SW 1271 (cell line): ENCODE data around the gene IQGAP2.

Experiments
- DNase-seq, 2 experiments: peaks; one replicate each; lab custom pipeline; 2025; lab: John Stamatoyannopoulos, UW

IQGAP2 gene

GRCh38 chr5:76383126-76383832, 19.8 kb upstream of the IQGAP2 start:
- DNase-seq: no peak

DNA sequence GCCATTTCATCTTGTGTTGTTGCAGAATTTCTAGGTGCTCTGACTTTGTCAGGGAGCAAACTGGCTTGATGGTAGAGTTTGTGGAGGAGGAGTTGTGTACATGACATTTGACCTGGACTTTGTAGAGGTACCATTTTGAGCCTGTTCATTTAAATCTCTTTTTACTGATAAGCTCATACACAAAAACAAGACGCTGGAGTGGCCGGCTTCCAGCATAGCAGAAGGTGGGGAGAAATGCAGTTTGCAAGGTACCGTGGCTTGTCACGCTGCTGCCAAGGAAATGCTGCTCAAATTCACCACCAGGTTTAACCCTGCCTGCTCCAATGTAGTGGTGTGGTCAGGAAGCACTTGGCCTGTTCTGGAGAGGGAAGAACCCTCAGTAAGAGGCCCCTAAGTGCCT, 18.9 kb upstream of the IQGAP2 start:
- no peak for DNase-seq

DNA sequence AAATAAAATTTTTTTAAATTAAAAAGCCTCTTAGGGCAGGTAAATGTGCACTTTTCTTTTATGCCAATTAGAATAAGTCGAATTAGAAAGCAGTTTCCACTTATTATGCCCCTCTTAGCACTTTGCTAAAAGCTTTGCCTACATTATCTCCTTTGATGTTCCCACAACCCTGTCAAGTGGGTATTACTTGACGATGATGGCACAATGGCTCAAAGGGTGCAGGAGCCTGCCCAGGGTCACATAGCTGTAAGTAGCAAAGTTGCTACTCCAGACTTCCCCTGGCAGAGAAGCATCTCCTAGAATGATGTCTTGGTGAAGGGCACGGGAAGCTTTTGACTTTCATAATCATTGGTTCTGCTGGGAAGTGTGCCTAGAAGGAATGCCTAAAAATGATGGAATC, 18.4 kb upstream of the IQGAP2 start:
- DNase-seq: no peak

GRCh38 chr5:76385540-76385939, 17.5 kb upstream of the IQGAP2 start:
- no peak for DNase-seq

DNA sequence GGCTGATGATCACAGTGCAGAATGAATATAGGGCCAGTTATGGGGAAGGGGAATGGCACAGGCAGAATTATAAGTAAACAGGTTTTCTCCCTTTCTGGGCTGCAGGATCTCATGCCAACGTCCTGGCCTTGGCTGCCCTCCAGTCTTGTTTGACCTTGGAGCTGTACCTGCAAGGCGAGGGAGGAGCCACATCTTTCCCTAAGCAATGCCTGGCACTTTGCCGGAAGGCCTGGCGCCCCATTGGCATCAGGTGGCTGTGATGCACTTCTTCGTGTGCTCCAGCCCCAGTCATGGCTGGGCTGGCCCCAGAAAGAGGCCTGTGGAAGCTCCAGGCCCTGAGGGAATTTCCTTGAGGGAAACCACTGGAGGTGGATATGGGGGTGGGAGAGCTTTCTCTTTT, 16.7 kb upstream of the IQGAP2 start:
- DNase-seq: no peak

- DNase-seq: no peak
These were observed 14.8 kb upstream of the IQGAP2 start for GRCh38 chr5:76388236-76388635.

GRCh38 chr5:76388791-76389512, 14.1 kb upstream of the IQGAP2 start:
- no peak for DNase-seq

- DNase-seq: no peak
These were observed 13.5 kb upstream of the IQGAP2 start for GRCh38 chr5:76389513-76390154.

- no peak for DNase-seq
These were observed 12.1 kb upstream of the IQGAP2 start for GRCh38 chr5:76391014-76391413.

DNA sequence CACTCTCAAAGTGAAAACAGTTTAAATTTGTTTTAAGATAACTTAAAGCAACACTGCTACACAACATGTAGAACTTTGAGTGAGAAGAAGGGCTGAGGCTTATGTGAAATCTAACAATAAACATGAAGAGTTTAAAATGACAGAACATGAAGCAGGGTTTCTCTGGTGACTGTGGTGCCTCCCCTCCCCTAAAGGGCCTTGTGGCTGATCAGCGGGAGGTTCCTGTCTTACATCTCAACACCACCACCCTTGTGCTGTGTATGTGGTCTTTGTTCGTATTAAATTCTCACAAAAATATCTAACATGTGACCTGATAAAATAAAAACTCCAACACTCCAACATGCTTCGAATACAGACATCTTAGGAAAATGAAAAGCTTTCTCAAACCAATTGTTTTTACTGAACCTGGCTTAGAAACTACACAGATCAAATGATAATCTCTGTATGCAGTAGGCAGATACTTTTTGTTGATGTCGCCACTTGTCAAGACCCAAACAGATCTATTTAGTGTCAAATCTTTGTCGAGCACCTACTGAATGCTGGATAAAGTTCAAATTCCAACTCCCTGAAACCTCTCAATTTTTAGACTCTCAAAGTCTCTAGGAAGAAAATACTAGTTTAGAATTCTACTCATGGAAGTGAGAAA, 9.9 kb upstream of the IQGAP2 start:
- DNase-seq: no peak

DNA sequence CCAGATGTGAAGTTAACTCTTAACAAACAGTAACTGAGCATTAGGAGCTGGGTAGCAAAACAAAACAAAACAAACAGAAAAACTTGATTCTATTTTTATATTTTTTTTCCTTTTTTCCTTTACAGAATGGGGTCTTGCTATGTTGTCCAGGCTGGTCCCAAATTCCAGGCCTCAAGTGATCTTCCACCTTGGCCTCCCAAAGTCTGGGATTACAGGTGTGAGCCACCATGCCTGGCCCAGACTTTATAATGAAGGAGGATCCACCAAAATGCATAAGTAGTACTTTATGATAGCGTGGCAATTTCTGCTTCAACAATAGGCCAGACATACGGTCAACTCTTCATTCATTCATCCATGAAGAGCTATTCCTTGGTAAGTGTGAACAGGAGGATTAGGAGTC, 5.9 kb upstream of the IQGAP2 start:
- no peak for DNase-seq

GRCh38 chr5:76399268-76399667, 3.8 kb upstream of the IQGAP2 start:
- no peak for DNase-seq

- no peak for DNase-seq
These were observed 2.6 kb upstream of the IQGAP2 start for GRCh38 chr5:76400466-76400865.

- no peak for DNase-seq
These were observed 1.3 kb upstream of the IQGAP2 start for GRCh38 chr5:76401801-76402250.

DNA sequence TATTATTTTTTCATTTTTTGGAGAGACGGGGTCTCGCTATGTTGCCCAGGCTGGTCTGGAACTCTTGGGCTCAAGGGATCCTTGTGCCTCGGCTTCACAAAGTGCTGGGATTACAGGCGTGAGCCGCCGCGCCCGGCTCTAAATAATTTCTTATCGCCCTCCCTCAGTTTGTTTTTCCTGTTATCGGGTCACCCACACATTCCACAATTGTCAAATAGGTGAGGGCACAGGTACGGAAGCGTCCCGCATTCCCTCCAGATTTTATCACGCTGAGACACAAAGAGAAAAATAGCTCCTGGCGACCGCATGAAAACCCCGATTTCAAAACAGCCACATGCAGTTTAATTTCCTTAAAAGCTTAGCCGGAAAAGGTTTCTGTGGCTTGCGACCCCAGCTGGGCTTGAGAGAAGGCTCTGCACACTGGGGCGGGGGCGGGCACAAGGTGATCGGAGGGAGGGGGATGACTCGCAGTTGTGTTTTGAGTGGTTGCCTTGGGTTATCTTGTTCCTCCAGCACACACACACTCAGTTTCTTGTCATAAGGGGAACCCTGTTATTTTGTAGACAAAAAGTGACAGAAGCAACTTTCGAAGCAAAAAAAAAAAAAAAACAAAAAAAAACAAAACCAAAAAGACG, 717 bp upstream of the IQGAP2 start:
- DNase-seq: no peak

DNA sequence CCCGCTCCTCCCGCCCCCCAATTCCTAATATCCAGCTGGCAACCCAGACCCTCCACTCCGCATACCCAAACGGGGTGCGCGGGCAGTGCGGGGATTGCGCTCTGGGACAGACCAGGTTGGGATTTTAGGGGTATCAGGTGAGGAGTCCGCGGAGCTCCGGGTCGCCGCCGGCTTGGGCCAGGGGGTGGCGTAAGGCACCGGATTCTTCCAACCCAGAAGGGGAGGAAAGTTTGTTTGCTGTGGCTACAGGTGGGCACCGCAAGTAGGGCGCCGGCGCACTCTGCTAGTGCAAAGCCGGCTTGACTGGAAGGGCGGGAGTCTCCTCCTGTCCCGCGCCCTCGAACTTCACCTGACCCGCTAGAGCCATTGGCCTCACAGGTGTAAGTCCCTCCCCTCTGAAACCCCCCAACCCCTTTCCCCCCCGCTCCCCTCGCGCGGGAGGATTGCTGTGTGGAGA, 709 bp downstream of the IQGAP2 start:
- DNase-seq: no peak

DNA sequence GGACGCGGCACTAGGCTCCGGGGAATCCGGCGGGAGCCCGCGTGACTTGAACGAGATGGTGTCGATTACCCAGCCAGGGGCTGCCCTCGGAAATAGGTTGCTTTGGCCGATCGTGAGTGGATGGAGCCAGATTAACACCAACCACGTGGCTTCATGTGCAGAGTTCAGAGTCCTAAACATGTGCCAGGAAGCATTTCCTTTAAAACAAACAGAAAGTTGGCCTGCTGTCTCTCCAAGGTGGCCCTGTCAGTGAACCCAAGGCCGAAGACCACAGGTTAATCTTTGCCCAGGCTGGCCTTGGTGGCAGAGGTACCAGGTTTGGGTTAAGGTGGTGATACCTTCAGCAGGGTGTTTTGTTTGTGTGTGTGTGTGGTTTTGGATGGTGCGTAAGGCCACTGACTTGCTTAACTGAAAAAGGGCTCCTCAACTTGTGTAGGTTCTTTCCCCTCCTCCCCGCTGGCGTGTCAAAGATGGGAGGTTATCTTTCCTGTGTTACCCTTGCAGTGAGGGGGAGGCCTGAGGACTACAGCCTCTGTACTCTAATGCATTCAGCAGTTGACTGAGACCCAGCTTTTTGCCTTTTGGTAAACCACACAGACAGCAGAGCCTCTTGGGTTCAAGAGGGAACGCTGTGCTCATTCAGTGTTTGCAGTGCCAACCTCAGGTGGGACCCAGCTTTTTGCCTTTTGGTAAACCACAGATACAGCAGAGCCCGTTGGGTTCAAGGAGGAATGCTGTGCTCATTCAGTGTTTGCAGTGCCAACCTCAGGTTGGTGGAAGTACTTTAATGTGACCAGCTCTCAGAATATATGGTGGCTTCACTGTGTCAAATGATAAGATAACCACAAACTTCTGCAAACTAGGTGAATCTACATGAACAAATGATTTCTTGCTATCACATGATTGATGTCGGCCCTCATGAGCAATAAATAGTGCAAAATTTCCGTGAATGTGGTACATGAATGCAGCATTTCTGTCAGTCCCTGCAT, 1.4 kb downstream of the IQGAP2 start:
- DNase-seq: no peak

DNA sequence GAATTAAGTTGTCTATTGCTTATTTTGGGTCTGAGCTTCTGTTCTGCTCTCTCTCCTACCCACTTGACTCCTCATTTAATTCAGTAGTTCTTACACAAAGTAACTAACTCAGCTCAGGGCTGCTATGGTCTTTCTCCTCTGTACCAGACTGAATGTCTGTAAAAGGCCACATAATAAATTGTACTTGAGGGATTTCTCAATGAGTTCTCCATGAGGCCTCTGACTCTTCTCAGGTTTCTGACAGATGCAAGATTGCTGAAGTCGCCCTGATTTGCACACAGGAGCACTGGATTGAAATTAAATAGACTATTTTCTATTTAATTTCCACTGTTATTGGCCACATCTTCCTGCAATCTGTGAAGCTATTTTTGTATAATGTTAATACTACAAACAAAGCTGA, 2.9 kb downstream of the IQGAP2 start:
- no peak for DNase-seq

- DNase-seq: no peak
These were observed 3.6 kb downstream of the IQGAP2 start for GRCh38 chr5:76406673-76407072.

- no peak for DNase-seq
These were observed 5.1 kb downstream of the IQGAP2 start for GRCh38 chr5:76408104-76408654.

GRCh38 chr5:76412511-76412910, 9.4 kb downstream of the IQGAP2 start:
- no peak for DNase-seq
